ENCODE measurements around the gene PCSK1.

PCSK1 gene

DNA sequence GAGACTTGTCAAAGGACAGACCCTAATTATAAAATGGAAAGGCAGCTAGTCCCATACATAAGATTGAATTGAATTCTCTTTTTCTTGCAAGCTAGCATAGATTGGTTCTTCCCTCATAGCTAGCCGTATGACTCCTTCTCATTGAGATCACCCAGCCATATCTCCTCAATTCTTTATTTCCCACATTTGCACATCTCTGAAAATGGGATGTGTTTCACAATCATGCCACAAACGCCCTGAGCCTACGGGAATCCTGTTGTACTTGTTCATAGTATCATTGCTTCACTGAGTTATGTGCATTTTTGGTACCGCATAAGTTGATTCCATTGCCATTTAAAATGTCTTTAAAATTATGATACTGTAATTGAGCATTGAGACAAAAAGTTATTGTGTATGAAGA is 90.5 kb downstream of the PCSK1 start:
- H3K9me3 ChIP-seq (ENCODE audit: control insufficient read depth, insufficient read depth, low read length) = no peaks in the 10 kb centered on the region
- no peaks in the 10 kb centered on the region; the same call in 1 of the 2 replicates for H3K4me1 ChIP-seq (ENCODE audit: control insufficient read depth, insufficient read depth, low read length)
- H3K4me3 ChIP-seq (ENCODE audit: low read depth, low read length) = no peak overlapping the region
- no peak overlapping the region for H3K9ac ChIP-seq (ENCODE audit: low read depth, low read length)
- H3K27ac ChIP-seq (ENCODE audit: low read depth, low read length) = no peak overlapping the region
- H3K36me3 ChIP-seq (ENCODE audit: control insufficient read depth, insufficient read depth, low read length) = no peaks in the 10 kb centered on the region
- no peaks in the 10 kb centered on the region for H3K27me3 ChIP-seq (ENCODE audit: control insufficient read depth, insufficient read depth, low read length)

Measured in HUES48 (cell line).